ENCODE data around the gene SPATA22. TPM values are rescaled to one million over a fixed set of nuclear protein-coding genes. Genes with fewer than 3 reads are reported as not detected.

SPATA22 gene
- total and polyA plus RNA-seq, 2 donors (not counting 1 experiment from before 2014, with no cell fraction given): 0.43 to 0.54 TPM

- H3K4me3 ChIP-seq (ENCODE audit: control extremely low read depth in 1 of 5, extremely low read depth in 1 of 5, insufficient read depth in 1 of 5, low read depth in 2 of 5, low read length in 4 of 5): no peak overlapping the region
- Mint-ChIP-seq H3K9me3 (ENCODE audit: insufficient read depth) (no peaks in the 10 kb centered on the region), H3K27me3 (peaks cover 33% of the 10 kb centered on the region), H3K4me3 (no peak overlapping the region), H3K4me1 (no peaks in the 10 kb centered on the region), H3K27ac (no peak overlapping the region)
- H2AFZ ChIP-seq (ENCODE audit: insufficient read depth, low read depth, low read length, poor library complexity, severe bottlenecking): no peak overlapping the region
- CTCF ChIA-PET: no interaction called here
- ATAC-seq (ENCODE audit: low read depth): no peak
- no peak overlapping the region for H3K9ac ChIP-seq (ENCODE audit: low read length)
- H3K36me3 ChIP-seq (replicated peaks in 1 of 2; ENCODE audit: control extremely low read depth in 1 of 2, control insufficient read depth in 1 of 2, extremely low read depth in 1 of 2, insufficient read depth in 2 of 2, low read length in 1 of 2): no peaks in the 10 kb centered on the region
- DNase-seq: no peak
- H3K4me2 ChIP-seq (replicated peaks; ENCODE audit: low read depth, low read length, poor library complexity, severe bottlenecking): no peak overlapping the region
- no peaks in the 10 kb centered on the region for H3K79me2 ChIP-seq (ENCODE audit: control insufficient read depth, insufficient read depth, low read length)
- no peaks in the 10 kb centered on the region for H3K4me1 ChIP-seq (ENCODE audit: control insufficient read depth in 2 of 2, insufficient read depth in 2 of 2, low read length in 2 of 2)
- H3K27ac ChIP-seq (ENCODE audit: low read length in 2 of 2): no peak overlapping the region
- WGBS (ENCODE audit: insufficient coverage): 100% methylated on average over 1 of the region's 2 CpGs
- H3K9me3 ChIP-seq (ENCODE audit: control extremely low read depth in 1 of 3, control insufficient read depth in 2 of 3, insufficient read depth in 1 of 3, low read length in 2 of 3): no peaks in the 10 kb centered on the region
- H3K27me3 ChIP-seq (replicated peaks in 1 of 4; ENCODE audit: control extremely low read depth in 1 of 4, control insufficient read depth in 3 of 4, insufficient read depth in 4 of 4, low read length in 3 of 4): peaks cover 0 to 19% (median 7%) of the 10 kb centered on the region in 4 experiments
- POLR2A ChIA-PET: no interaction called here
- TF ChIP-seq, protein P1, sequence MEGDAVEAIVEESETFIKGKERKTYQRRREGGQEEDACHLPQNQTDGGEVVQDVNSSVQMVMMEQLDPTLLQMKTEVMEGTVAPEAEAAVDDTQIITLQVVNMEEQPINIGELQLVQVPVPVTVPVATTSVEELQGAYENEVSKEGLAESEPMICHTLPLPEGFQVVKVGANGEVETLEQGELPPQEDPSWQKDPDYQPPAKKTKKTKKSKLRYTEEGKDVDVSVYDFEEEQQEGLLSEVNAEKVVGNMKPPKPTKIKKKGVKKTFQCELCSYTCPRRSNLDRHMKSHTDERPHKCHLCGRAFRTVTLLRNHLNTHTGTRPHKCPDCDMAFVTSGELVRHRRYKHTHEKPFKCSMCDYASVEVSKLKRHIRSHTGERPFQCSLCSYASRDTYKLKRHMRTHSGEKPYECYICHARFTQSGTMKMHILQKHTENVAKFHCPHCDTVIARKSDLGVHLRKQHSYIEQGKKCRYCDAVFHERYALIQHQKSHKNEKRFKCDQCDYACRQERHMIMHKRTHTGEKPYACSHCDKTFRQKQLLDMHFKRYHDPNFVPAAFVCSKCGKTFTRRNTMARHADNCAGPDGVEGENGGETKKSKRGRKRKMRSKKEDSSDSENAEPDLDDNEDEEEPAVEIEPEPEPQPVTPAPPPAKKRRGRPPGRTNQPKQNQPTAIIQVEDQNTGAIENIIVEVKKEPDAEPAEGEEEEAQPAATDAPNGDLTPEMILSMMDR (IDR thresholded peaks at IDR 0.05): no peak
- no peak for TF ChIP-seq EZH2 (IDR thresholded peaks at IDR 0.05; ENCODE audit: borderline replicate concordance, insufficient read depth, low read depth, low read length, poor library complexity, severe bottlenecking)
- H4K20me1 ChIP-seq (ENCODE audit: control insufficient read depth, insufficient read depth, low read length, poor library complexity, severe bottlenecking): no peaks in the 10 kb centered on the region
- intact Hi-C loops (cut with micrococcal nuclease): no loop called here
Measured at GRCh38 chr17:3440451-3440850, 31.2 kb downstream of the SPATA22 start.

GRCh38 chr17:3438368-3438767, 33.3 kb downstream of the SPATA22 start:
- no peak overlapping the region for H3K27ac ChIP-seq (ENCODE audit: low read length in 2 of 2)
- H3K4me2 ChIP-seq (replicated peaks; ENCODE audit: low read depth, low read length, poor library complexity, severe bottlenecking): no peak overlapping the region
- Mint-ChIP-seq H3K4me3 (no peak overlapping the region), H3K27me3 (peaks cover 35% of the 10 kb centered on the region), H3K4me1 (no peaks in the 10 kb centered on the region), H3K9me3 (ENCODE audit: insufficient read depth) (no peaks in the 10 kb centered on the region), H3K27ac (no peak overlapping the region)
- no peak for DNase-seq
- H3K4me3 ChIP-seq (ENCODE audit: control extremely low read depth in 1 of 5, extremely low read depth in 1 of 5, insufficient read depth in 1 of 5, low read depth in 2 of 5, low read length in 4 of 5): no peak overlapping the region
- H3K79me2 ChIP-seq (ENCODE audit: control insufficient read depth, insufficient read depth, low read length): no peaks in the 10 kb centered on the region
- H3K9me3 ChIP-seq (ENCODE audit: control extremely low read depth in 1 of 3, control insufficient read depth in 2 of 3, insufficient read depth in 1 of 3, low read length in 2 of 3): no peaks in the 10 kb centered on the region
- intact Hi-C loops (cut with micrococcal nuclease): no loop called here
- CTCF ChIA-PET: no interaction called here
- H4K20me1 ChIP-seq (ENCODE audit: control insufficient read depth, insufficient read depth, low read length, poor library complexity, severe bottlenecking): no peaks in the 10 kb centered on the region
- WGBS (ENCODE audit: insufficient coverage): 45% methylated on average over 1 of the region's 1 CpG
- H3K36me3 ChIP-seq (replicated peaks in 1 of 2; ENCODE audit: control extremely low read depth in 1 of 2, control insufficient read depth in 1 of 2, extremely low read depth in 1 of 2, insufficient read depth in 2 of 2, low read length in 1 of 2): no peaks in the 10 kb centered on the region
- H2AFZ ChIP-seq (ENCODE audit: insufficient read depth, low read depth, low read length, poor library complexity, severe bottlenecking): no peak overlapping the region
- POLR2A ChIA-PET: no interaction called here
- TF ChIP-seq, protein P1 (IDR thresholded peaks at IDR 0.05): no peak
- TF ChIP-seq EZH2 (IDR thresholded peaks at IDR 0.05; ENCODE audit: borderline replicate concordance, insufficient read depth, low read depth, low read length, poor library complexity, severe bottlenecking): no peak
- H3K4me1 ChIP-seq (ENCODE audit: control insufficient read depth in 2 of 2, insufficient read depth in 2 of 2, low read length in 2 of 2): no peaks in the 10 kb centered on the region
- no peak overlapping the region for H3K9ac ChIP-seq (ENCODE audit: low read length)
- peaks cover 0 to 14% (median 4%) of the 10 kb centered on the region in 4 experiments for H3K27me3 ChIP-seq (replicated peaks in 1 of 4; ENCODE audit: control extremely low read depth in 1 of 4, control insufficient read depth in 3 of 4, insufficient read depth in 4 of 4, low read length in 3 of 4)
- ATAC-seq (ENCODE audit: low read depth): no peak

Data from B cell (primary cell).